ENCODE results near the gene ZNF236.

Gene ZNF236

DNA sequence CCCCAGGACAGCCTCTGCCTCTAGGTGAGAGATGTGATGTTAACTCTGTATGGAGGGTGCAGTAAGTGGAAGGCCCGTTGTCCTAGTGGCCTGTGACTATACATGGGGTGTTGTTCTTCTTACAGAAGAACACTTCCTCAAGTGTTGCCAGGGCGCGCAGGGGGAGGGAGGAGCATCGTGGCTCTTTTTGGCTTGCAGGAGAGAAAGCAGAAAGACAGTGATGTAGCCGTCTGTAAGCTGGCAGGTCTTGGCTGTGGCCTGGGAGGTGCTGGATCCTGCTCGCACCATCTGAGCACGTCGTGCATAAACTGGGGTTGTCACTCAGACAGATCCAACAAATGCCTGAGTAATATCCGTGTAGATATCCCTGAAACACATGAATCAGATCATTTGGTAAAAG lies 44.3 kb downstream of the ZNF236 start:
- DNase-seq = no peak

DNA sequence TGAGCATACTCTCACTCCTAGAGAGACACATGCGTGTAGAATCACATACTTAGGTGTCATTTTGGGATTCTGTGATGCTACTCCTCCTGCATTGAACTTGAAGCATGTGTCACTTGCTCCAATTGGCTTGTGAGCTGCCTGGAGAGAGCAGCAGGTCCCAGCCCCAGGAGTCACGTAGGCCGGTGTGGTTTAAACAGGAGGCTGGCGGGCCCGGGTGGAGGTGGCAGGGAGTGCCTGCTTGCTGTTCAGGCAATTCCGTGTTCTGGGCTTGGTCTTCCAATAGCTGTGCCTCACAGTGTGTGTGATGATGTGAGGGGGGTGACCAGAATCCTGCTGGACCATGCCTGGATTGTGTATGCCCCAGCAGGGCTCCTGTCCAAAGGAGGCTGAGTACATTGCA lies 51.0 kb downstream of the ZNF236 start:
- DNase-seq = no peak

DNA sequence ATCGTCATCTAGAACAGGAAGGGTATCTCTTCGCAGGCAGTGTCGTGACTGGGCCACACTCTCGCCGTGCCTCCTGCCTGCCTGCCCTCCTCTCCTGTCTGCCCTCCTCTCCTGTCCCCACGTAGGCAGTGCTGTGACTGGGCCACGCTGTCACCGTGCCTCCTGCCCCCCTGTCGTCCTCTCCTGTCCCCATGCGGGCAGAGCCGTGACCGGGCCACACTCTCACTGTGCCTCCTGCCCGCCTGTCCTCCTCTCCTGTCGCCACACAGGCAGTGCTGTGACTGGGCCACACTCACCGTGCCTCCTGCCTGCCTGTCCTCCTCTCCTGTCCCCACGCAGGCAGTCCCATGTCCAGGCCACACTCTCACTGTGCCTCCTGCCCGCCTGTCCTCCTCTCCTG lies 51.4 kb downstream of the ZNF236 start:
- no peak for DNase-seq

DNA sequence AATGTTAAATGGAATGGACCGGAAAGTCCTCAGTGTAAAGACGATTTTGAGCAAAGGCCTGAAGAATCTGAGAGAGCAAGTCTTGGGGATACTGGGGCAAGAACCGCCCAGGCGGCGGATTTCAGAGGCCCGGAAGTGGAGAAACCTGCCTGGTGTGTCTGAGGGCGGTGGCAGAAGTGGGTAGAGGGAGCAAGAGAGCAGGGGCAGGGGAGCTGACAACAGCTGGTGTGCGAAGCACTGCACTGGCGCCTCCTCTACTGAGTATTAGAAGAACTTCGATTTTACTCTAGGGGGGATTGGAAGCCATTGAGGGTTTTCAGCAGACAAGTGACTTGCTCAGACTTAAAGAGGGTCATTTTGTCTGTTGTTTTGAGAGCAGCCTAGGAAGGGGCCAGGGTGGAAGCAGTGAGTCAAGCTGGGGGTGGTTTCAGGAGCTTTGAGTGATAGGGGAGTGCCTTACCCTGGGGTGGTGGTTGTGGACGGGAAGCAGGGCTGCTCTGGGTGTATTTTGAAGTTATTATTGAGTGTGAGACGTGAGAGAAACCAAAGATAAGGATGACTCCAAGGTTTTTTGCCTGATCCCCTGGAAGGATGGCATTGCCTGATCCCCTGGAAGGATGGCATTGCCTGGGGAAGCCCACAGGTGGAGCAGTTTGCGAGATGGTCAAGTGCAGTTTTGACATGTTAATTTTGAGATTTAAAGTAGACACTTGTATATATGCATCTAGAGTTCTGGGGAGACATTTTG lies 52.5 kb downstream of the ZNF236 start:
- no peak for DNase-seq

DNA sequence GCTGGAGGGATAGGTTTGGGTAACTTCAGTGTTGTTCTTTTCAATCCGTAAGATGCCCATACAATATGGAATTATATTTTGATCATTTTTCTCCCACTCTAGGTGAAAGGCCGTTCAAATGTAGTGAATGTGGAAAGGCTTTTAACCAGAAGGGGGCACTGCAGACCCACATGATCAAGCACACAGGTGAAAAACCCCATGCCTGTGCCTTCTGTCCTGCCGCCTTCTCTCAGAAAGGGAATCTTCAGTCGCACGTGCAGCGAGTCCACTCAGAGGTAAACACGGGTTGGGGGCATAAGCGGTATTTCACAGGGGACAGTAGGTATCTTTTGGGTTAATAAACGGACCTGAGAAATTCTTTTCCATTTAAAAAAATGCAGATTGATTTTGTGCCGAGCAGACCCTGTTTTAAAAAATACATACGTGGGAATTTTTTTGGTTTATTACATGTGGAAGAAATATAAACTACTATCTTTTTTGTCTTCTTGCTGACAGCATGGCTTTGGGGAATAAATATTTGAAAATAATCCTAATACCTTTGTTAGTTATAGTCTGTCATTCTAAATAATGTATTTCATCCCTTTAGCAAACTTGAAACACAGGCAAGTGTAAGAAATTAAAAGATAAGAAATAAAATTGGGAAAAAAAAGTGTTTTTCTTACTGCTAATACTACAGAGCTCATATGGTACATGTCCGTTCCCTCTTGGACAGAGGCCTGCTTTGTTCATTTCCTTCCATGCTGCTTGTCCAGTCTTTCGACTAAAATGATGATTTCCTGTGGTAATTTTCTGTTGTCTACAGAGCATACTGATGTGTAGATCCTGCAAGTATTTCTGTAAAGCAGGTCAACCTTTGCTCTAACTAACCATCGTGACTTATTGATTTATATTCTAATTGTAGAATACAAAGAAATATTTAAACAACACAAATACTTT lies 53.3 kb downstream of the ZNF236 start:
- peak; percentile 55 for DNase-seq

DNA sequence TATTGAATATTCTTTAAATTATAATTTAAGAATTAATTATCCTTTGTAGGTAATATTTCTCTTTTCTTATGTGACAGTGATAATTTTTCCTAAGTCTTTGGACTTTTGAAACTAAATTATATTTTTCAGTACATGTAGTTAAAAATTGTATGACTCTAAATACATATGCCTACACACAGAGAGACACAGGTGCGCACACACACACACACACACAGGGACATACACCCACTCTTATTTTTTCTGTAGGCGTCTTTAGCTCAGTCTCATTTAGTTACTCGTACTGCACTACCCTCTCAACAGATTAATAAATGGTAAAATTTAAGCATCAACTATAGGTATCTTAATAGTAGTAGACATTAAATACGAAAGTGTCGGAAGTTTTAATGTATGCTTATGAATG lies 56.1 kb downstream of the ZNF236 start:
- no peak for DNase-seq

DNA sequence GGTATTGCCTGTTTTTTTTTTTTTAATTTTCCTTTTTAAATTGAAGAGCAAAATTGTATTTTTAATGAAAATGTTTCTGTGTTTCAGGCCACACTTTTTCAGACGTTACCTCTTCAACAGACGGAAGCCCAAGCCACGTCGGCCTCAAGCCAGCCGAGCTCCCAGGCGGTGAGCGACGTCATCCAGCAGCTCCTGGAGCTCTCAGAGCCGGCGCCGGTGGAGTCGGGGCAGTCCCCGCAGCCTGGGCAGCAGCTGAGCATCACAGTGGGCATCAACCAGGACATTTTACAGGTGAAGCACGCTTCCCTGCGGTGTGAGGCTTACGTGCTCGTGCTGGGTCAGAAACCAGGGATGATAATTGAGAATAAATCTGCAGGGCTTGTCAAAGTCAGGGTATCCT lies 57.7 kb downstream of the ZNF236 start:
- no peak for DNase-seq

DNA sequence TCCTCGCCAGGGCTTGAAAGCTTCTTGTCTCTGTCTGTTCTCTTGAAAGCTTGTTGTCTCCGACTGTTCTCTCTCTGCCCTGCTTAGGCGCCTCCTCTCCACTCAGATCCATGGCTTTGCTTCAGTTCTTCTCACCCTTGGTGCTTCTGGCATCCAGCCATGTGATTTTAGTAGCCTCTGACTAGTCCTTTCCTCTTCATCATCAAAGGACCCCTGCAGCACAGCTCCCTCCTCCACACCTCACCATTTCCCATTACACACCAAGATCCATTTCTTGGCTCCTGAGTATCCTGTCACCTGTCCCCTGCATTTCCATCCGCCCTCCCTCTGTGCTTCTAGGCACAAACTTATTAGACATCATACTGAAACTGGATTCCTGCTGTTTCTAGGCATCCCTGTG lies 59.4 kb downstream of the ZNF236 start:
- no peak for DNase-seq

DNA sequence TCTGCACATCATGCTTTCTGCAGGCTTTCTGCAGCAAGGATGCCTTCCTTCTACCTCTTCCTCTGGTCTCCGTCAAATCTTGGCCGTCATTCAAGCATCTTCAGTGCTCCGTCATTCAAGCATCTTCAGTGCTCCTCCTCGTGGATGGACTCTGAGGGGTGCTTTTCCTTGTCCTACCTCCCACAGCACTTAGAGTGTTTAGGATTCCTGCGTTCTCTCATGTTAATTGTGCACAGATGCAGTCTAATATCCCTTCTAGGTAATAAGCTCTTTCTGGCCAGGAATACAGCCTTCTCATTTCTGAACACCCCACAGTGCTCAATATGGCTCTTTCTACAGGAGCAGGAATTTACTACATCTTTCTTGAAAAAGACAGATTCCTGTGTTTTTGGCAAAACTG lies 59.8 kb downstream of the ZNF236 start:
- DNase-seq = no peak

DNA sequence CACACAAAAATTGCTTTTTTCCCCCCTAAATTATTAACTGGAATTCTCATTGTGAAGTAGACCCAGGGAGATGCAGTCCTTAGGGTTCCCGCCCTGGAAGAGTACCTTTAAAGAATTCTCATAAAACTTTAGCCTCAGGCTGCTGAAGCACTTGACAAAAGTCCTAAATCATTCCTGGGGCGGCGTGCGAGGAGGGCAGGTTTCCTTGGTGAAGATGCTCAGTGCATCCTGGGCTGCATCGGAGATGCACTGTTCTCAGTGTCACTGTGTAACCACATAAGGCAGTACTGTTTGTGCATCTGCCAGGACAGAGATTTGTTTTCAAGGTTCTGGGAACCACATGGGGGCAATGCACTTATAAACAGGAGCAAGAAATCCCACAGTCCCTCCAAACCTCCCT lies 62.6 kb downstream of the ZNF236 start:
- DNase-seq = no peak

DNA sequence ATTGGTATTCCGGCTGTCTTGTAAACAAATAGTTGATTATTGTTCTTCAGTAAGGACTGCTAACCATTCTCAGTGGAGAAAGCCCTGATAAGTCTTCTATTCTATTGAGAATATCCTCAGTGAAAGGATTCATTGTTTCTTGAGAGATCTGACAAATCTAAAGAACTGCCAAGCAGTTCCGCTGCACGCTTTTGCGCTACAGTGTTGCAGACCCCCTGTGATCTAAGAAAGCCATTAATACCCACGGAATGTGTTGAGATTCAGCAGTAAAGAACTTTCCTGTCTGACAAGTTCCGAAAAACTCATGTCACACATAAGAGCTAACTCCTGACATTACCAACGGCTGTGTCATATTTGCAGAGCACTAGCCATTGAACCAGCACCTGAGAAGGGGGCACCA lies 63.8 kb downstream of the ZNF236 start:
- DNase-seq = no peak

DNA sequence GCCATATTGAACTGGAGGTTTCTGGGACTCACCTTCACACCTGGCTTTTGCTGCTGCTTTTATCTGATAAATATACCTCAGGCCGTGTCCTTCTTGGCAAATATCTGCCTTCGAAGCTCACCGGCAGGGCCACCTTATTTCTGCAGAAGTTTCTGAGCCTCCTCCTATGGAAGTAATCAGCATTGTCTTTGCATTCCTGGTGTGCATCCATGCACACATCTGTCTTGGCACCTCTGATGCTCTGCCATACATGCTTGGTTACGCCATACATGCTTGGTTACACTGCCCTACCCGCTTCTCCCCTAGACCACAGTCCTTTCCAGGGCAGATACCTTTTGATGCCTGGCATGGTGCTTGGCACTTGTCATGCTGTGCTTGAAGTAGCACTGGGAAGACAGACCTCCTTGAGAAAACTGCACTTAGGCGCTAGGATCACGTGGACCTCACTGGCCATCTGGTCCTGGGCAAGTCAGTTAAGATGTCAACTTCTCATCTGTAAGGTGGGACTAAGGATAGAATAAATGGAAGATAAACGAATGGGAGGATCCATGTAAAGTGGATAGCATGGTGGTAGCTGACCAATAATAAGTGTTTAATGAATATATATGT lies 66.8 kb downstream of the ZNF236 start:
- no peak for DNase-seq

DNA sequence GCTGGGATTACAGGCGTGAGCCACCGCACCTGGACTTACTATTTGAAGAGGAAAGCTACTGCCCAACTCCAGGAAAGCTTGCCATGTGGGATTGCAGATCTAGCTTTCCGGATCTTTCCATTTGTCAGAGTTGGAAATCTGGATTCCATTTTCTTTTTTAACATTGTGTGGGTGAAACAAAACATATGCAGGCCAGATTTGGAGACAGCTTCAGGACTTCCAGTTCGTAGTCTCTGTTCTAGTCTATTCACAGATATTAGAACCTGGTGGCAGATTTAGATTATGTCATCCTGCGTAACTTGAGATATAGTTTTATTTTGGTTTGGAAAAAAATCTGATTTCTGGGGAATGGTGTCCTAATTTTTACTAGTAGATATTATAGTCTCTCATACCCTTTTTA lies 70.5 kb downstream of the ZNF236 start:
- DNase-seq = no peak

DNA sequence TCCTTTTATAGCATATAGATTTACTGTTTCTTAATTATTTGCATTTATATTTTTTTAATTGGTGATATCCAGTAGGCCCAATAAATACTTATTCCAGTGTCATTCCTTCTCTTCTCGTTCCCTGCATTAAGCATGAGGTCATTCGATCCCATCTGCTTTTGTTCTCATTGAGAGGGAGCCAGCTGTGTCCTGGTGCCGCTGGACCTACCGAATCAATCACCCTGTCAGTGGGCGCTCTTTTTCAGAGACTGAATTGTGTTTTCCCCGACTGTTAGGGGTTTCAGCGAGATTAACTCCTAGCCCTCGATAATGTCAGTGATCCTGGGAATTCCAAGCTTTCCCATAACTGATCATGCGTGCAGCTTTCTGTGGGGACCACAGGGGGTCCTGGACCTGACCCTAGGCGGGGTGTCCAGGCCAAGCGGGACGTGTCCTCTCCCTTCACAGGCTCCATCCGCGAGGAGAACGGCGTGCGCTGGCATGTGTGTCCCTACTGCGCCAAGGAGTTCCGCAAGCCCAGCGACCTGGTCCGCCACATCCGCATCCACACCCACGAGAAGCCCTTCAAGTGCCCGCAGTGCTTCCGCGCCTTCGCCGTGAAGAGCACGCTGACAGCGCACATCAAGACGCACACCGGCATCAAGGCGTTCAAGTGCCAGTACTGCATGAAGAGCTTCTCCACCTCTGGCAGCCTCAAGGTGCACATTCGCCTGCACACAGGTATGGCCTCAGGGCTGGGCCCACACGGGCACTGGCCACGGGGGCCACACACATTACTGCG lies 72.4 kb downstream of the ZNF236 start:
- no peak for DNase-seq

DNA sequence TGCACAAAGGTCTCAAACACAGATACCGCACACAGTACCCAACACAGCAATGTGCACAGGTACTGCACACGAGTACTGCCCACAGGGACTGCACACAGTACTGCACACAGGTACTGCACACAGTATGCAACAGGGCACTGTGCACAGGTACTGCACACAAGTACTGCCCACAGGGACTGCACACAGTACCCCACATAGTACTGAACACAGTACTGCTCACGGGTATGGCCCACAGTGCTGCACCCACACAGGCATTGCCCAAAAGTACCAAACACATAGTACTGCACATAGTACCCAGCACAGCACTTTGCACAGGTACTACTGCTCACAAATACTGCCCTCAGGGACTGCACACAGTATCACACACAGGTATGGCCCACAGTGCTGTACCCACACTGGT lies 73.1 kb downstream of the ZNF236 start:
- no peak for DNase-seq

DNA sequence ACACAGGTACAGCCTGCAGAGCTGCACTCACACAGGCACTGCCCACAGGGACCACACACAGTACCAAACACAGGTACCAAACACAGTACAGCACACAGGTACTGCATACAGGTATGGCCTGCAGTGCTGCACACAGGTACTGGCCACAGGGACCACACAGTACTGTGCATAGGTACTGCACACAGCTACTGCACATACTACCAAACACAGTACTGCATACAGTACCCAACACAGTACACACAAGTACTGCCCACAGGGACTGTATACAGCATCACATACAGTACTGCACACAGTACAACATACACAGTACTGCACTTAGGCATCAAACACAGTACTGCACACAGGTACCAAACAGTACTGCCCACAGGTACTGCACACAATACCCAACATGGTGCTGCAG lies 74.3 kb downstream of the ZNF236 start:
- no peak for DNase-seq

DNA sequence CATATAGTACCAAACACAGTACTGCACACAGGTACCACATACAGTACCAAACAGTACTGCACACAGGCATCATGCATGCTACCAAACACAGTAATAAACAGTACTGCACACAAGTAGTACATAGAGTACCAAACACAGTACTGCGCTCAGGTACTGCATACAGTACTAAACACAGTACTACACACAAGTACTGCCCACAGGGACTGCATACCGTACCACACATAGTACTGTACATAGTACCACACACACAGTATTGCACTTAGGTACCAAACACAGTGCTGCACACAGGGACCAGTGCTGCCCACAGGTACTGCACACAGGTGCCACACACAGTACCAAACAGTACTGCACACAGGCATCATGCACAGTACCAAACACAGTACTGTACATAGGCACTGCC lies 74.9 kb downstream of the ZNF236 start:
- no peak for DNase-seq

DNA sequence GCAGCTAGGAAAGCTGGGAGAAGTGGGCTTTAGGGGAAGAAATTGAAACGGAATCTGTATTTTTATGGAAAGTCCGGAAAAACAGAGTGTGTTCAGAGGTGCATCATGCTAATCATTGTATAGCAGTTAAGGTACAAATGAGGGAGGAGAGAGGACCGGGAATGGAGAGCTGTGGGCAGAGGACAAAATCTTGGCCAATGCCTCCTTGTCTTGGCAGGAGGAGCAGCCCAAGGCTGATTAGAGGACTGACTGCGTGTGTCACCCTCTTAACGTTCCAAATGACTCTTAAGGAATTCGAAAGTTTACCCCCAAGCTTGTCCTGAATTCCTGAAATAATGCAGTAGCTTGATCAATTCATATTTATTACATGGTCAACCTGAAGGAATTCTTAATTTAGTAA lies 81.0 kb downstream of the ZNF236 start:
- no peak for DNase-seq

DNA sequence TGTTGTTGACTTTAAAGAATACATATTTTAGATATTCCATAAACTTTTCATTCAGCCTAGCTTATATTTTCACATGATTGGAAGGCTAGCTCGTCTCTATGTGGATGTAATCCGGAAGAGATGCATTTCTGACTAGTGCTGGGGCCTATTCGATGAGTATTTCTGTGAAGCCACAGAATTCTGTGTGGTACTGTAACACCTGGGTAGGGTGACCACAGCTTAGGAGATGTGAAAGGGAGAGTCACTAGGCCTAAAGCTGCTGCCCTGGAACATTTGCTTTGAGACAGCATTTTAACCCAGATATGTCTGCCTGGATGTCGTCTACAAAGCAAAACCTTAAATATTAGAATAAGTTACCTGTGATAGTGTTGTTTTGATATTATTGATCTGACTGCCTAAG lies 83.5 kb downstream of the ZNF236 start:
- DNase-seq = no peak

DNA sequence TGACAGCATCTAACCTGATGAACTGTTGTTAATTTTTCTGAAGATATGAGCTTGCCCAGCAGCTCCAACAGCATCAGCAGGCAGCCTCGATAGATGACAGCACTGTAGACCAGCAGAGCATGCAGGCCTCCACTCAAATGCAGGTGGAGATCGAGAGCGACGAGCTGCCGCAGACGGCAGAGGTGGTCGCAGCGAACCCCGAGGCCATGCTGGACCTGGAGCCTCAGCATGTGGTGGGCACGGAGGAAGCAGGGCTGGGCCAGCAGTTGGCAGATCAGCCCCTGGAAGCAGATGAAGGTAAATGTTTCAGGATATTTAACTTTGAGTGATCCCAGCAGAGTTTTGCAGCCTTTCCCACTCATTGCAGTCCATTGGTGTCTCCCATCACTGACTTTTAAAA lies 85.9 kb downstream of the ZNF236 start:
- no peak for DNase-seq

DNA sequence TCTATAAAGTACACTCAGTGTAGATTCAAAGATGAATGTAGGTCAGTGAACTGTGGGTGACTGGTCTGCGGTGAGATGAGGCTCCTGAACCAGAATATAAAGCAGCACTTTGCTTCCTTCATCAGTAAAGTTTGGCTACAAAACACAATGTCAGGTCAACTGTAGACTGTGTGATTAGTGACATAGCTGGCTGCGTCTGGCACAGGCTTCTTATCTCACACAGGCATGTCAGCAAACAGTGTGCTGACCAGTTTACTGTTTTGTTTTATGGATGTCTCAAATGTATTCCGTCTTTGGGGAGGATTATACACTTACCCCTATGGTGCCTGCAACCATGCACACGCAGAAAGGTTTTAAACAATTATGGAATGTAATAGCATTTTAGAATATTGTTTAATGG lies 87.1 kb downstream of the ZNF236 start:
- DNase-seq = no peak

DNA sequence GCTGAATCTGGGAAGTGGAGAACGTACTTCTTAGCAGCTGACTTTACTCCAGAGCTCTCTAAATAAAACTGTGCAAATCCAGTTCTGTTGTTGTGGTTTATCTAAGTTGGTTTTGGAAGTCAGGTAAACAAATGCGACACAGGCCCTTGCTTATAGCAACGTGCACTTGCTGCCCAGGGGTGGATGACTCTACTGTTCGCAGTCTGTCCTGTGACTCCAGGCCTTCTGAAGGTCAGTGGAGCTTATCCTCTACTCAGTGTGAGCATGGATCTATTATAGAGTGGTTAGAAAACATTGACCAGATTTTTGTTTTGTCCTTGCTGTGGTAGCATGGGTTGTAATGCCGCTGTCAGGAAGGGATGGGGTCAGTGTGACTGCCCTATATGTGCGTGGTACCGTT lies 89.1 kb downstream of the ZNF236 start:
- no peak for DNase-seq

DNA sequence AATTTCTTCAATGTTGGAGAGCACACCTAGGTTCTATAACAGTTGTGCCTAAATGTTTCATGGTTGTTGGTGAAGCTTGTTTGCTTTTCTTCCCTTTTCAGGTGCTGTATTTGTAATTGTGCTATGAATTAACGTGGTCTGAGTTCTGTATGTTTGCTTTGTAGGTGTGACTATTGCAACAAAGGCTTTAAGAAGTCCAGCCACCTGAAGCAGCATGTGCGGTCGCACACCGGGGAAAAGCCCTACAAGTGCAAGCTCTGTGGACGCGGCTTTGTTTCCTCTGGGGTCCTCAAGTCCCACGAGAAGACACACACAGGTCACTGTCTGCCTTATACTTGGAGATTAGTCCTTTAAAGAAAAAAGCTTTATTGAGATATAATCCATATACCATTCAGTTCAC lies 91.2 kb downstream of the ZNF236 start:
- peak; percentile 98 for DNase-seq

Data from NCI-H748 treated with DMSO at 0.1 percent for 48 hours (cell line).